Rectal smooth muscle tissue (tissue), 1 donor: Measurements from ENCODE around the gene SCYL2.
"Not testable (repeated sequence)": the region's sequence is repeated elsewhere in the genome, so short reads cannot be mapped to it uniquely, and the experiment has no call there.

Experiments
- H3K27ac ChIP-seq: one replicate; pipeline ENCODE4 v1.7.0; 2013; ENCODE audit warnings: low read depth, low read length, inconsistent platforms
- H3K27me3 ChIP-seq: one replicate; pipeline ENCODE4 v1.7.0; 2013; ENCODE audit warnings: low read length; ENCODE audit not compliant: control insufficient read depth, insufficient read depth
- H3K36me3 ChIP-seq: one replicate; pipeline ENCODE4 v1.7.0; 2013; ENCODE audit warnings: low read length; ENCODE audit not compliant: control insufficient read depth, insufficient read depth
- H3K4me1 ChIP-seq: one replicate; pipeline ENCODE4 v1.7.0; 2013; ENCODE audit warnings: low read length; ENCODE audit not compliant: control insufficient read depth, insufficient read depth
- H3K4me3 ChIP-seq: one replicate; pipeline ENCODE4 v1.7.0; 2013; ENCODE audit warnings: low read length
- H3K9ac ChIP-seq: one replicate; pipeline ENCODE4 v1.7.0; 2013; ENCODE audit warnings: low read length

The SCYL2 gene

DNA sequence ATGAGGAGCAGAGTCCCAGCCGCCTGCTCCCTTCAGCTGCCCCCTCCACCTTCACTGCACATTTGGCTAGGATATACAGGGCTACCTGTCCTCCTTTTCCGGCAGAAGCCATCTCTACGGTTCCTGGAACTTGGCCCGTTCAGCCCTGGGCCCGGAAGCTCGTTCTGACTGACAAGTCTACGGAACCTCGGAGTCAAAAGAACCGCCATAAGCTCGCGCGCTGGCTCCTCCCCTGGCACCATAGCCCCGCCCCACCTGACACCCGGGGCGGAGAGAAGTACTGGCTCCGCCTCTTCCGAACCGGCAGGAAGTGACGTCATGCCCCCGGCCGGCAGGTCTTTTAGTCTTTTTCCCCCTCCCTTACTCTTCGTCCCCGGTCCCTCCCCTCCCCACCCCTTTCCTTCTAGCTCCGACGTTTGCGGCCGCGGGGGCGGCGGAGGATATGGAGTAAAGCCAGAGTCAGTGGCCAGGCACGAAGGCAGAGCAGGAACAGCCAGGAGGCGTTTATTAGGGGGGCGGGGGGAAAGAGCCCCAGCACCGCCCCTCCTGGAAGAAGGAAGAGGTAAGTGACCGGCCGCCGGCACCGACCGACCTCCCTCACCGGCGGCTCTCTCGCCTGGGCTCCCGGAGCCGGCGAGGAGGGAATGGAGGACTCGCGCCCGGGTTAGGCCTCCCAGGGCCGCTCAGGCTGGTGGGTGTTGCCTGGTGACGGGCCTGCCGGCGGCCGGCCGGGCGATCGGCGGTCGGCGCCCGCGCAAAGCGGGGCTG is at the start of gene SCYL2, which contains the start of gene DEPDC4:
Gene SCYL2, plus strand, starts transcription at position 343 of the 768 bp plus-strand sequence. CDS start 15,794 bp downstream, outside the sequence.
Gene DEPDC4, minus strand, starts transcription at position 245 of the 768 bp plus-strand sequence. Its CDS starts 3 bp downstream, at position 242.
- H3K27me3 ChIP-seq = no peaks in the 10 kb centered on the region
- peak within 1 kb of the TSS; percentile 81 for H3K4me3 ChIP-seq
- H3K9ac ChIP-seq = peak within 1 kb of the TSS; percentile 96
- H3K27ac ChIP-seq = peak within 1 kb of the TSS; percentile 93
- no peaks in the 10 kb centered on the region for H3K36me3 ChIP-seq
- H3K4me1 ChIP-seq = peaks cover 14% of the 10 kb centered on the region

GRCh38 chr12:100219328-100220109 is 47.5 kb upstream of the SCYL2 start:
- Histone ChIP-seq H3K27ac (no peak overlapping the region), H3K27me3 (no peaks in the 10 kb centered on the region), H3K4me1 (no peaks in the 10 kb centered on the region), H3K4me3 (no peak overlapping the region), H3K36me3 (peaks cover 5% of the 10 kb centered on the region), H3K9ac (no peak overlapping the region)

- no peak overlapping the region for H3K9ac ChIP-seq
- H3K27me3 ChIP-seq = no peaks in the 10 kb centered on the region
- no peaks in the 10 kb centered on the region for H3K4me1 ChIP-seq
- no peak overlapping the region for H3K27ac ChIP-seq
- no peak overlapping the region for H3K4me3 ChIP-seq
- H3K36me3 ChIP-seq = peaks cover 5% of the 10 kb centered on the region
Measured at GRCh38 chr12:100221523-100221922, 45.5 kb upstream of the SCYL2 start.

GRCh38 chr12:100222173-100222572 is 44.8 kb upstream of the SCYL2 start:
- not testable (repeated sequence) for H3K27me3 ChIP-seq, H3K36me3 ChIP-seq, H3K27ac ChIP-seq, H3K9ac ChIP-seq, H3K4me3 ChIP-seq, H3K4me1 ChIP-seq

- Histone ChIP-seq H3K4me3 (no peak overlapping the region), H3K27ac (no peak overlapping the region), H3K4me1 (no peaks in the 10 kb centered on the region), H3K9ac (no peak overlapping the region), H3K36me3 (peaks cover 5% of the 10 kb centered on the region), H3K27me3 (no peaks in the 10 kb centered on the region)
Measured at GRCh38 chr12:100225491-100225890, 41.5 kb upstream of the SCYL2 start.

- Histone ChIP-seq H3K27me3 (no peaks in the 10 kb centered on the region), H3K4me3 (no peak overlapping the region), H3K27ac (no peak overlapping the region), H3K36me3 (no peaks in the 10 kb centered on the region), H3K9ac (no peak overlapping the region), H3K4me1 (no peaks in the 10 kb centered on the region)
Measured at GRCh38 chr12:100229036-100229635, 37.8 kb upstream of the SCYL2 start.

GRCh38 chr12:100229876-100230275 is 37.1 kb upstream of the SCYL2 start:
- Histone ChIP-seq H3K4me1 (no peaks in the 10 kb centered on the region), H3K27ac (no peak overlapping the region), H3K4me3 (no peak overlapping the region), H3K9ac (no peak overlapping the region), H3K27me3 (no peaks in the 10 kb centered on the region), H3K36me3 (no peaks in the 10 kb centered on the region)

GRCh38 chr12:100231873-100232272 is 35.1 kb upstream of the SCYL2 start:
- H3K4me3 ChIP-seq, H3K4me1 ChIP-seq, H3K36me3 ChIP-seq, H3K27me3 ChIP-seq, H3K9ac ChIP-seq, H3K27ac ChIP-seq: not testable (repeated sequence)

GRCh38 chr12:100234166-100234565 is 32.8 kb upstream of the SCYL2 start:
- Histone ChIP-seq H3K4me1 (no peaks in the 10 kb centered on the region), H3K4me3 (no peak overlapping the region), H3K36me3 (no peaks in the 10 kb centered on the region), H3K27me3 (no peaks in the 10 kb centered on the region), H3K9ac (no peak overlapping the region), H3K27ac (no peak overlapping the region)

DNA sequence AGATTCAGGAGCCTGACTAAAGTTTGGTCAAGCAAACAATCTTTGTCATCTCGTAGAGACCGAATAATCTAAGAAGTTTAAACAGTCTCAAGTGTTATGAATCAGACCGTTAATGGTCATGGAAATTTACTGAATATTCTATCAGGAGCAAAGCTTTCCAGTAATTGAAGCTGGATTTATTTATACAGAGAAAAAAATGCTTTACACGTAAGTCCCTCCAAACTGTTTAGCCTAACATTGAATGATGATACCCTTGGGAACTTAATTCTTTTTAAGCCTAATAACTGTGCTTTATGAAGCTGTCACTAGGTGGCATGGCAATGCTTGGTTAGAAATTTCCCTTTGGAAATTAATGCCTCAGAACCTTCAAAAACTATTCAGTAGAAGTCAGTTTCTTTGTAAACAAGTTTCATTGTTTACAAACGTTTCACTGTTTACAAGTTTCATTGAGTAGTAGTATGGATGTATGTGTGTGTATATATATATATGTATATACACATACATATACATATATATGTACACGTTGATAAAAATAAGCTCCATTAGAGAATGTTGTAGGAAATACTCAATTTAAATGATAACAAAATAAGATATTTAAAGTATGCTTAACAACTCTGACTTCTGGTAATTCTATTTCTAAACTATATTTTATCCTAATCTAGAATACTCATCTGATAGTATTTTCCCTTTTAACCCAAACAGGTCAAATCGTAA is 32.2 kb upstream of the SCYL2 start:
- no peak overlapping the region for H3K9ac ChIP-seq
- H3K27ac ChIP-seq = no peak overlapping the region
- no peaks in the 10 kb centered on the region for H3K4me1 ChIP-seq
- H3K27me3 ChIP-seq = no peaks in the 10 kb centered on the region
- H3K36me3 ChIP-seq = no peaks in the 10 kb centered on the region
- H3K4me3 ChIP-seq = no peak overlapping the region

DNA sequence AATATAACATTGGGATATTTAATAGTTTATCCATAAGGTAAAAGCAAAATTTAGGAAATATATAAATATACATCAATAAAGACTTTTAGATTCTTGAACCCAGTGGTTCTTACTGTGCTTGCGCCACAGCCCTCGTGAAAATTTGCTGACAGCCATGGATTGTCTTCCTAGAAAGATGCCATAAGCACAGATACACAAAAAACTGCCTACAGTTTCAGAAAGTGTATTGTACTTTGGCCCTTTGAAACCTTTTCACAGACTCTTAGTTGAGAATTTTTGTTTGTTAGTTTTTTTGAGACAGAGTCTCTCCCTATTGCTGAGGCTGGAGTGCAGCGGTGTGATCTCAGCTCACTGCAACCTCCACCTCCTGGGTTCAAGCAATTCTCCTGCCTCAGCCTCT is 28.2 kb upstream of the SCYL2 start:
- no peak overlapping the region for H3K4me3 ChIP-seq
- H3K9ac ChIP-seq = no peak overlapping the region
- no peak overlapping the region for H3K27ac ChIP-seq
- no peaks in the 10 kb centered on the region for H3K36me3 ChIP-seq
- H3K4me1 ChIP-seq = no peaks in the 10 kb centered on the region
- H3K27me3 ChIP-seq = no peaks in the 10 kb centered on the region

DNA sequence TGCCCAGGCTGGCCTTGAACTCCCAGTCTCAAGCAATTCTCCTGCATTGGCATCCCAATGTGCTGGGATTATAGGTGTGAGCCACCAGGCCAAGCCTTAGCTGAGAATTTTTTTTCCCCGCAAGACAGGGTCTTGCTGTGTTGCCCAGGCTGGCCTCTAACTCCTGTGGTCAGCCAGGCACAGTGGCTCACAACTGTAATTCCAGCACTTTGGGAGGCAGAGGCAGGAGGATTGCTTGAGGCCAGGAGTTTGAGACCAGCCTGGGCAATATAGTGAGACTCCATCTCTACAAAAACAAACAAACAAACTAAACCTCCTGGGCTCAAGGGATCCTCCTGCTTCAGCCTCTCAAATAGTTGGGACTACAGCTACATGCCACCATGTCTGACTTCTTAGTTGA is 27.4 kb upstream of the SCYL2 start:
- Histone ChIP-seq H3K27me3 (no peaks in the 10 kb centered on the region), H3K4me1 (no peaks in the 10 kb centered on the region), H3K4me3 (no peak overlapping the region), H3K36me3 (no peaks in the 10 kb centered on the region), H3K9ac (no peak overlapping the region), H3K27ac (no peak overlapping the region)
